T follicular helper cell (primary cell): ENCODE data around the gene EMC6.

Experiments used
- DNase-seq: peaks from one replicate; pipeline ENCODE4 v3.0.0-alpha.2; 2020; ENCODE audit warnings: low read depth

Gene EMC6

GRCh38 chr17:3656353-3656752 is 12.3 kb upstream of the EMC6 start:
- no peak for DNase-seq

- no peak for DNase-seq
These were observed 11.6 kb upstream of the EMC6 start for GRCh38 chr17:3656755-3657587.

- no peak for DNase-seq
These were observed 11.1 kb upstream of the EMC6 start for GRCh38 chr17:3657588-3657869.

- DNase-seq, result no peak
These were observed 10.5 kb upstream of the EMC6 start for GRCh38 chr17:3657874-3658783.

GRCh38 chr17:3658784-3659449 is 9.7 kb upstream of the EMC6 start:
- no peak for DNase-seq

GRCh38 chr17:3659541-3660111 is 9.0 kb upstream of the EMC6 start:
- no peak for DNase-seq

GRCh38 chr17:3660311-3660891 is 8.2 kb upstream of the EMC6 start:
- no peak for DNase-seq

GRCh38 chr17:3663102-3664011 is 5.3 kb upstream of the EMC6 start:
- no peak for DNase-seq

- no peak for DNase-seq
These were observed 2.8 kb upstream of the EMC6 start for GRCh38 chr17:3665834-3666233.

- DNase-seq, result no peak
These were observed 2.1 kb upstream of the EMC6 start for GRCh38 chr17:3666516-3666915.

GRCh38 chr17:3667366-3668278 is 990 bp upstream of the EMC6 start:
- DNase-seq, result no peak

- DNase-seq, result no peak
These were observed 404 bp downstream of the EMC6 start for GRCh38 chr17:3669085-3669347.

GRCh38 chr17:3669548-3669947 is 936 bp downstream of the EMC6 start:
- DNase-seq, result no peak

GRCh38 chr17:3672571-3672970 is 4.0 kb downstream of the EMC6 start:
- DNase-seq, result no peak

GRCh38 chr17:3675886-3676285 is 7.3 kb downstream of the EMC6 start:
- DNase-seq, result no peak

GRCh38 chr17:3678095-3678820 is 9.6 kb downstream of the EMC6 start:
- DNase-seq, result no peak

GRCh38 chr17:3678821-3679530 is 10.4 kb downstream of the EMC6 start:
- no peak for DNase-seq

- no peak for DNase-seq
These were observed 11.0 kb downstream of the EMC6 start for GRCh38 chr17:3679531-3680126.
